Fibroblast of lung (primary cell): Measurements from ENCODE around the gene LPP.

Source experiments
- CTCF ChIP-seq, 2 donors: IDR thresholded peaks in 1 of 2; conservative IDR thresholded peaks in 1 of 2; 1 replicate in 1 of 2; 2 replicates in 1 of 2; pipeline ENCODE4 v1.5.1; 2011 to 2012; ENCODE audit warnings: low read length in 2 of 2, control low read depth in 1 of 2, inconsistent platforms in 1 of 2, low read depth in 1 of 2, mild to moderate bottlenecking in 1 of 2
- EZH2 ChIP-seq: IDR thresholded peaks from 2 replicates; pipeline ENCODE4 v1.5.1; 2012; ENCODE audit warnings: low read length, control low read depth, mild to moderate bottlenecking; ENCODE audit errors: missing control alignments

GRCh38 chr3:188198760-188199327 lies 44.9 kb downstream of the LPP start:
- TF ChIP-seq EZH2: no peak
- no peak for TF ChIP-seq CTCF (conservative IDR thresholded peaks at IDR 0.05 in 1 of 2, IDR thresholded peaks at IDR 0.05 in 1 of 2; ENCODE audit: low read depth in 1 of 2, low read length in 2 of 2)
